22Rv1 (cell line): ENCODE measurements around the gene ANKS1B.

Experiments
- ZFX ChIP-seq: fragments of 450-650 bp; IDR thresholded peaks from 2 replicates; pipeline ENCODE4 v1.6.1; 2017; ENCODE audit warnings: antibody characterized with exemption, borderline replicate concordance
- TF ChIP-seq, protein P1 (sequence below): fragments of 450-650 bp; IDR thresholded peaks from 2 replicates; pipeline ENCODE4 v1.5.1; 2017; ENCODE audit warnings: mild to moderate bottlenecking

DNA sequence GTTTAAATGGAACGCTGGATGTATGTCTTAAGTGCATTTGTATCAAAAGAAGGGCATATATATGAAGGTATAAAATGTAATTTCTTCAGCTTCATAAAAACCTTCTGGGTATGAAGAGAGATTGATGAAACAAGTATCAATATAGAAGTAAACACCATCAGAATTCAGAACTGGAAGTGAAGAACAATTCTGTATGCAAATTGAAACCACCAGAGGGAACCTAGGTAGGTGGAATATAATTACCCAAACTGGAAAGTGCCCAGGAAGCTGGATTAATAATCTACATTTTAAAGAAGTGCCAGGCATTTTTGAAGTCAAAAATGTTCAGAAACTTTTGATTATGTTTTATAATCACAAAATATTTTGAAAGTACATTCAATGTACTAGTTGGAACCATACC, 673.4 kb downstream of the ANKS1B start:
- TF ChIP-seq, protein P1, sequence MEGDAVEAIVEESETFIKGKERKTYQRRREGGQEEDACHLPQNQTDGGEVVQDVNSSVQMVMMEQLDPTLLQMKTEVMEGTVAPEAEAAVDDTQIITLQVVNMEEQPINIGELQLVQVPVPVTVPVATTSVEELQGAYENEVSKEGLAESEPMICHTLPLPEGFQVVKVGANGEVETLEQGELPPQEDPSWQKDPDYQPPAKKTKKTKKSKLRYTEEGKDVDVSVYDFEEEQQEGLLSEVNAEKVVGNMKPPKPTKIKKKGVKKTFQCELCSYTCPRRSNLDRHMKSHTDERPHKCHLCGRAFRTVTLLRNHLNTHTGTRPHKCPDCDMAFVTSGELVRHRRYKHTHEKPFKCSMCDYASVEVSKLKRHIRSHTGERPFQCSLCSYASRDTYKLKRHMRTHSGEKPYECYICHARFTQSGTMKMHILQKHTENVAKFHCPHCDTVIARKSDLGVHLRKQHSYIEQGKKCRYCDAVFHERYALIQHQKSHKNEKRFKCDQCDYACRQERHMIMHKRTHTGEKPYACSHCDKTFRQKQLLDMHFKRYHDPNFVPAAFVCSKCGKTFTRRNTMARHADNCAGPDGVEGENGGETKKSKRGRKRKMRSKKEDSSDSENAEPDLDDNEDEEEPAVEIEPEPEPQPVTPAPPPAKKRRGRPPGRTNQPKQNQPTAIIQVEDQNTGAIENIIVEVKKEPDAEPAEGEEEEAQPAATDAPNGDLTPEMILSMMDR = no peak
- TF ChIP-seq ZFX = no peak
